ENCODE data around the gene PRKCH.

Gene PRKCH

GRCh38 chr14:61328626-61329262 is 7.4 kb downstream of the PRKCH start:
- H3K9me3 ChIP-seq (ENCODE audit: control insufficient read depth, insufficient read depth, low read length) = no peaks in the 10 kb centered on the region
- H3K9ac ChIP-seq (ENCODE audit: low read depth, low read length) = no peak overlapping the region
- H3K36me3 ChIP-seq (ENCODE audit: control insufficient read depth, insufficient read depth, low read length) = no peaks in the 10 kb centered on the region
- H3K4me3 ChIP-seq (ENCODE audit: low read depth, low read length) = no peak overlapping the region
- no peaks in the 10 kb centered on the region for H3K4me1 ChIP-seq (ENCODE audit: control insufficient read depth, insufficient read depth, low read length)
- H3K27me3 ChIP-seq (ENCODE audit: control insufficient read depth, insufficient read depth, low read length) = peaks cover 4% of the 10 kb centered on the region

- H3K36me3 ChIP-seq (ENCODE audit: control insufficient read depth, insufficient read depth, low read length) = no peaks in the 10 kb centered on the region
- no peak overlapping the region for H3K9ac ChIP-seq (ENCODE audit: low read depth, low read length)
- no peaks in the 10 kb centered on the region for H3K27me3 ChIP-seq (ENCODE audit: control insufficient read depth, insufficient read depth, low read length)
- no peaks in the 10 kb centered on the region for H3K9me3 ChIP-seq (ENCODE audit: control insufficient read depth, insufficient read depth, low read length)
- no peak overlapping the region for H3K4me3 ChIP-seq (ENCODE audit: low read depth, low read length)
- H3K4me1 ChIP-seq (ENCODE audit: control insufficient read depth, insufficient read depth, low read length) = no peaks in the 10 kb centered on the region
These were observed 8.2 kb downstream of the PRKCH start for GRCh38 chr14:61329478-61330051.

GRCh38 chr14:61330511-61330910 is 9.1 kb downstream of the PRKCH start:
- Histone ChIP-seq H3K4me1 (ENCODE audit: control insufficient read depth, insufficient read depth, low read length) (no peaks in the 10 kb centered on the region), H3K9ac (ENCODE audit: low read depth, low read length) (no peak overlapping the region), H3K4me3 (ENCODE audit: low read depth, low read length) (no peak overlapping the region), H3K9me3 (ENCODE audit: control insufficient read depth, insufficient read depth, low read length) (no peaks in the 10 kb centered on the region), H3K36me3 (ENCODE audit: control insufficient read depth, insufficient read depth, low read length) (no peaks in the 10 kb centered on the region), H3K27me3 (ENCODE audit: control insufficient read depth, insufficient read depth, low read length) (no peaks in the 10 kb centered on the region)

GRCh38 chr14:61331992-61332657 is 10.7 kb downstream of the PRKCH start:
- Histone ChIP-seq H3K9ac (ENCODE audit: low read depth, low read length) (no peak overlapping the region), H3K4me1 (ENCODE audit: control insufficient read depth, insufficient read depth, low read length) (no peaks in the 10 kb centered on the region), H3K36me3 (ENCODE audit: control insufficient read depth, insufficient read depth, low read length) (no peaks in the 10 kb centered on the region), H3K27me3 (ENCODE audit: control insufficient read depth, insufficient read depth, low read length) (no peaks in the 10 kb centered on the region), H3K9me3 (ENCODE audit: control insufficient read depth, insufficient read depth, low read length) (no peaks in the 10 kb centered on the region), H3K4me3 (ENCODE audit: low read depth, low read length) (no peak overlapping the region)

GRCh38 chr14:61332658-61333029 is 11.3 kb downstream of the PRKCH start:
- no peak overlapping the region for H3K9ac ChIP-seq (ENCODE audit: low read depth, low read length)
- no peaks in the 10 kb centered on the region for H3K36me3 ChIP-seq (ENCODE audit: control insufficient read depth, insufficient read depth, low read length)
- no peaks in the 10 kb centered on the region for H3K4me1 ChIP-seq (ENCODE audit: control insufficient read depth, insufficient read depth, low read length)
- H3K4me3 ChIP-seq (ENCODE audit: low read depth, low read length) = no peak overlapping the region
- H3K9me3 ChIP-seq (ENCODE audit: control insufficient read depth, insufficient read depth, low read length) = no peaks in the 10 kb centered on the region
- H3K27me3 ChIP-seq (ENCODE audit: control insufficient read depth, insufficient read depth, low read length) = no peaks in the 10 kb centered on the region

- Histone ChIP-seq H3K27me3 (ENCODE audit: control insufficient read depth, insufficient read depth, low read length) (no peaks in the 10 kb centered on the region), H3K9me3 (ENCODE audit: control insufficient read depth, insufficient read depth, low read length) (no peaks in the 10 kb centered on the region), H3K36me3 (ENCODE audit: control insufficient read depth, insufficient read depth, low read length) (no peaks in the 10 kb centered on the region), H3K9ac (ENCODE audit: low read depth, low read length) (no peak overlapping the region), H3K4me3 (ENCODE audit: low read depth, low read length) (no peak overlapping the region), H3K4me1 (ENCODE audit: control insufficient read depth, insufficient read depth, low read length) (no peaks in the 10 kb centered on the region)
These were observed 11.7 kb downstream of the PRKCH start for GRCh38 chr14:61333087-61333486.

GRCh38 chr14:61334197-61334701 is 12.9 kb downstream of the PRKCH start:
- Histone ChIP-seq H3K9ac (ENCODE audit: low read depth, low read length) (no peak overlapping the region), H3K27me3 (ENCODE audit: control insufficient read depth, insufficient read depth, low read length) (no peaks in the 10 kb centered on the region), H3K4me1 (ENCODE audit: control insufficient read depth, insufficient read depth, low read length) (no peaks in the 10 kb centered on the region), H3K9me3 (ENCODE audit: control insufficient read depth, insufficient read depth, low read length) (no peaks in the 10 kb centered on the region), H3K36me3 (ENCODE audit: control insufficient read depth, insufficient read depth, low read length) (no peaks in the 10 kb centered on the region), H3K4me3 (ENCODE audit: low read depth, low read length) (no peak overlapping the region)

GRCh38 chr14:61335049-61335448 is 13.7 kb downstream of the PRKCH start:
- H3K27me3 ChIP-seq (ENCODE audit: control insufficient read depth, insufficient read depth, low read length) = no peaks in the 10 kb centered on the region
- no peaks in the 10 kb centered on the region for H3K36me3 ChIP-seq (ENCODE audit: control insufficient read depth, insufficient read depth, low read length)
- no peaks in the 10 kb centered on the region for H3K9me3 ChIP-seq (ENCODE audit: control insufficient read depth, insufficient read depth, low read length)
- no peak overlapping the region for H3K4me3 ChIP-seq (ENCODE audit: low read depth, low read length)
- no peaks in the 10 kb centered on the region for H3K4me1 ChIP-seq (ENCODE audit: control insufficient read depth, insufficient read depth, low read length)
- no peak overlapping the region for H3K9ac ChIP-seq (ENCODE audit: low read depth, low read length)

- Histone ChIP-seq H3K4me1 (ENCODE audit: control insufficient read depth, insufficient read depth, low read length) (no peaks in the 10 kb centered on the region), H3K9ac (ENCODE audit: low read depth, low read length) (no peak overlapping the region), H3K4me3 (ENCODE audit: low read depth, low read length) (no peak overlapping the region), H3K27me3 (ENCODE audit: control insufficient read depth, insufficient read depth, low read length) (no peaks in the 10 kb centered on the region), H3K36me3 (ENCODE audit: control insufficient read depth, insufficient read depth, low read length) (no peaks in the 10 kb centered on the region), H3K9me3 (ENCODE audit: control insufficient read depth, insufficient read depth, low read length) (no peaks in the 10 kb centered on the region)
These were observed 14.4 kb downstream of the PRKCH start for GRCh38 chr14:61335671-61336275.

GRCh38 chr14:61337893-61338292 is 16.5 kb downstream of the PRKCH start:
- Histone ChIP-seq H3K4me1 (ENCODE audit: control insufficient read depth, insufficient read depth, low read length) (no peaks in the 10 kb centered on the region), H3K9me3 (ENCODE audit: control insufficient read depth, insufficient read depth, low read length) (no peaks in the 10 kb centered on the region), H3K4me3 (ENCODE audit: low read depth, low read length) (no peak overlapping the region), H3K9ac (ENCODE audit: low read depth, low read length) (no peak overlapping the region), H3K36me3 (ENCODE audit: control insufficient read depth, insufficient read depth, low read length) (no peaks in the 10 kb centered on the region), H3K27me3 (ENCODE audit: control insufficient read depth, insufficient read depth, low read length) (no peaks in the 10 kb centered on the region)

GRCh38 chr14:61338457-61338856 is 17.1 kb downstream of the PRKCH start:
- no peak overlapping the region for H3K4me3 ChIP-seq (ENCODE audit: low read depth, low read length)
- no peaks in the 10 kb centered on the region for H3K27me3 ChIP-seq (ENCODE audit: control insufficient read depth, insufficient read depth, low read length)
- no peaks in the 10 kb centered on the region for H3K36me3 ChIP-seq (ENCODE audit: control insufficient read depth, insufficient read depth, low read length)
- H3K4me1 ChIP-seq (ENCODE audit: control insufficient read depth, insufficient read depth, low read length) = no peaks in the 10 kb centered on the region
- H3K9ac ChIP-seq (ENCODE audit: low read depth, low read length) = no peak overlapping the region
- no peaks in the 10 kb centered on the region for H3K9me3 ChIP-seq (ENCODE audit: control insufficient read depth, insufficient read depth, low read length)

All from iPS-15b (cell line).